ENCODE measurements around the gene ERC2. TPM values are rescaled to one million over a fixed set of nuclear protein-coding genes. Genes with fewer than 3 reads are reported as not detected.

The ERC2 gene
- total RNA-seq, 4 donors from 2014 or later: 0.81 to 2.9 (median 1.6) TPM

DNA sequence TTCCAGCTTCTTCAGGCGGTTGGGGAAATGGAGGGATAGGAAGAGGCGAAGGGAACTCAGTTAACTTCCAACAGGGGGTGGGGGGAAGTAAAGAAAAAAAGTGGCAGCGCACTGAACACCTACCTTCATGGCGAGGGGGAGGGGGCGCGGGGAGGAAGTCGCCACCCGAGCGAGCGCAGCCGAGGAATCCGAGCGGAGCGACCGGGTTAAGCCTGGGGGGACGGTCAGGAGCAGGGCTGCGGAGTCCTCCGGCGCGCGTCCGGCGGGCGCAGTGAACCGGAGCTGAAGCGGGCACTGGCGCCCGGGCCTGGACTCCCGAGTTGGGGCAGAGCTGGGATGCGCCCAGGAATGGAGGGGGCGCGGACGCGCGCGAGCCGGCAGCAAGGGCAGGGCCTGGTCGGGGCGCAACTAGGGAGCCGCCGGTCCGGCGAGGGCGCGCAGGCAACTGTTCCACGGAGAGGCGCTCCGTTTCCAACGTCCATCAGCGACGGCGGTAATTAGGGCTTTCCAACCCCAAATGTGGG lies 981.3 kb downstream of the ERC2 start, which contains the start of gene WNT5A:
WNT5A (minus strand) TSS at position 450 of the 524 bp plus-strand sequence; CDS start at position 129, 321 bp downstream.
- WGBS, 2 donors (ENCODE audit: low coverage in 1 of 2): 0% methylated on average over 12 to 25 of the region's 52 CpGs

GRCh38 chr3:55486101-55486856 lies 982.0 kb downstream of the ERC2 start:
- no peak for TF ChIP-seq POLR2A (IDR thresholded peaks at IDR 0.05)
- Histone ChIP-seq H3K9me3 (no peaks in the 10 kb centered on the region), H3K4me3 (peak overlapping the region; percentile 49 to 91), H3K27ac (peak overlapping the region; percentile 1 to 91 (median 83)), H3K27me3 (peaks cover 52% of the 10 kb centered on the region), H3K4me1 (peaks cover 0 to 78% (median 0%) of the 10 kb centered on the region in 3 donors), H3K36me3 (no peaks in the 10 kb centered on the region)
- 1 to 3% methylated on average over 21 to 29 of the region's 49 CpGs for WGBS, 2 donors (ENCODE audit: low coverage in 1 of 2)
- peak; percentile 31 for ATAC-seq

More for the DNA sequence above, 981.3 kb downstream of the ERC2 start, which contains the start of gene WNT5A:
- Histone ChIP-seq H3K9me3 (no peaks in the 10 kb centered on the region), H3K4me3 (peak within 1 kb of the TSS; percentile 49 to 91), H3K4me1 (peaks cover 0 to 71% (median 0%) of the 10 kb centered on the region in 3 donors), H3K27me3 (peaks cover 47% of the 10 kb centered on the region), H3K27ac (peak within 1 kb of the TSS; percentile 1 to 91 (median 83)), H3K36me3 (no peaks in the 10 kb centered on the region)
- ATAC-seq: peak; percentile 2
- TF ChIP-seq POLR2A (IDR thresholded peaks at IDR 0.05) (no peak), CTCF (IDR thresholded peaks at IDR 0.05) (no peak), POLR2AphosphoS5 (IDR thresholded peaks at IDR 0.05) (no peak), EP300 (IDR thresholded peaks at IDR 0.05) (no peak)

- Histone ChIP-seq H3K27me3 (peaks cover 55% of the 10 kb centered on the region), H3K36me3 (no peaks in the 10 kb centered on the region), H3K27ac (peak overlapping the region; percentile 16 to 91 (median 83)), H3K4me3 (peak overlapping the region; percentile 49 to 91), H3K4me1 (peaks cover 0 to 90% (median 7%) of the 10 kb centered on the region in 3 donors), H3K9me3 (no peaks in the 10 kb centered on the region)
- ATAC-seq: peak; percentile 72
- 18% methylated on average over 13 of the region's 57 CpGs; no CpG with 5 or more reads in 1 of the 2 donors for WGBS, 2 donors (ENCODE audit: low coverage in 1 of 2)
- TF ChIP-seq CTCF (IDR thresholded peaks at IDR 0.05): peak in 3 of 4 experiments; percentile 58 to 99 (median 68)
- TF ChIP-seq EP300 (IDR thresholded peaks at IDR 0.05): no peak
These were observed 983.2 kb downstream of the ERC2 start for GRCh38 chr3:55484801-55485791.

DNA sequence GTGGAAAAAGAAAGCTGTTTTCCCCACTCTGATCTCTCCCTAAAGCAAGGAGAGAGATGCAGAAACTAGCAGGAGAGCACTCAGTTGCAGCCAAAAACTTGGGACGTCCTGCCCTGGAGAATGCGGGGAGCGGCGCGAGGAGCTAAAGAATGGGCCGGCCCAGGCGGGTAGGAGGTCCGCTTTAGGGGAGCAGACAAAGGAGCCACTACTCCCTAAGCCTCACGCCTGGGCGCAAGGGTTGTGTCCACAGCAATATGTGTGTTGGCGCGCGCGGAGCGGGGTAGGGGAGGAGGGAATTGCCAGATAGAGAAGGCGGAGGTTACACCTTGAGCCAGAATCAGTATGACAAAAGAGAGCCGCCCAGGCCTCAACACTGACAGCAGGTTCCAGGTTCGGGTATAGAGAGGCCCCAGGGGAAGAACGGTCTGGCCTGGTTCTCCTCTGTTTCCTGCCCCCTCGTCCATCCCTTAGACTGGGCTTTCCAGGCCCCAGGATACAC lies 984.0 kb downstream of the ERC2 start:
- WGBS, 2 donors (ENCODE audit: low coverage in 1 of 2): 59 to 92% methylated on average over 13 to 16 of the region's 20 CpGs

More for the DNA sequence above, 984.0 kb downstream of the ERC2 start:
- no peaks in the 10 kb centered on the region for H3K9me3 ChIP-seq
- no peak for ATAC-seq
- TF ChIP-seq CTCF (IDR thresholded peaks at IDR 0.05): no peak
- TF ChIP-seq POLR2A (IDR thresholded peaks at IDR 0.05): no peak
- TF ChIP-seq EP300 (IDR thresholded peaks at IDR 0.05): no peak
- no peak for TF ChIP-seq POLR2AphosphoS5 (IDR thresholded peaks at IDR 0.05)
- peak overlapping the region in 1 of 2 donors; percentile 91 for H3K4me3 ChIP-seq
- H3K27me3 ChIP-seq: peaks cover 52% of the 10 kb centered on the region
- H3K36me3 ChIP-seq: no peaks in the 10 kb centered on the region
- H3K4me1 ChIP-seq: peaks cover 0 to 85% (median 7%) of the 10 kb centered on the region in 3 donors
- H3K27ac ChIP-seq: peak overlapping the region in 3 of 4 donors; percentile 82 to 91 (median 84)
